ENCODE data around the gene CD55.

CD55 gene

GRCh38 chr1:207314816-207315215, 6.7 kb upstream of the CD55 start:
- Histone ChIP-seq H2AFZ (ENCODE audit: low read length) (no peak overlapping the region), H3K27me3 (ENCODE audit: insufficient read depth, low read length, poor library complexity, severe bottlenecking) (no peaks in the 10 kb centered on the region), H4K20me1 (ENCODE audit: insufficient read depth, low read length, poor library complexity, severe bottlenecking) (no peaks in the 10 kb centered on the region), H3K4me1 (ENCODE audit: insufficient read depth, low read length, poor library complexity, severe bottlenecking) (no peaks in the 10 kb centered on the region), H3F3A (ENCODE audit: low read depth) (no peaks in the 10 kb centered on the region), H3K4me2 (ENCODE audit: low read depth, low read length, poor library complexity, severe bottlenecking) (no peak overlapping the region), H3K79me2 (ENCODE audit: insufficient read depth, low read length) (no peaks in the 10 kb centered on the region), H3K9me3 (ENCODE audit: insufficient read depth, low read depth, low read length) (no peaks in the 10 kb centered on the region), H3K36me3 (ENCODE audit: insufficient read depth, low read length) (no peaks in the 10 kb centered on the region), H3K4me3 (ENCODE audit: low read length, poor library complexity, severe bottlenecking) (no peak overlapping the region), H3K9me2 (replicated peaks; ENCODE audit: low read depth, low read length) (no peaks in the 10 kb centered on the region), H3K9ac (ENCODE audit: low read depth, low read length, poor library complexity, severe bottlenecking) (no peak overlapping the region)
- TF ChIP-seq EZH2phosphoT487 (IDR thresholded peaks at IDR 0.05; ENCODE audit: borderline replicate concordance): no peak
- no peak for TF ChIP-seq CTCF (conservative IDR thresholded peaks at IDR 0.05; ENCODE audit: low read length)

- H3K4me1 ChIP-seq (ENCODE audit: insufficient read depth, low read length, poor library complexity, severe bottlenecking): no peaks in the 10 kb centered on the region
- H3K9ac ChIP-seq (ENCODE audit: low read depth, low read length, poor library complexity, severe bottlenecking): no peak overlapping the region
- TF ChIP-seq EZH2phosphoT487 (IDR thresholded peaks at IDR 0.05; ENCODE audit: borderline replicate concordance) (no peak), CTCF (conservative IDR thresholded peaks at IDR 0.05; ENCODE audit: low read length) (no peak)
Measured at GRCh38 chr1:207315435-207315834, 6.0 kb upstream of the CD55 start.

GRCh38 chr1:207316141-207316540, 5.3 kb upstream of the CD55 start:
- Histone ChIP-seq H3K36me3 (ENCODE audit: insufficient read depth, low read length) (no peaks in the 10 kb centered on the region), H3K4me1 (ENCODE audit: insufficient read depth, low read length, poor library complexity, severe bottlenecking) (no peaks in the 10 kb centered on the region), H3K4me3 (ENCODE audit: low read length, poor library complexity, severe bottlenecking) (no peak overlapping the region), H4K20me1 (ENCODE audit: insufficient read depth, low read length, poor library complexity, severe bottlenecking) (no peaks in the 10 kb centered on the region), H3K79me2 (ENCODE audit: insufficient read depth, low read length) (no peaks in the 10 kb centered on the region), H3K9me3 (ENCODE audit: insufficient read depth, low read depth, low read length) (no peaks in the 10 kb centered on the region), H3F3A (ENCODE audit: low read depth) (no peaks in the 10 kb centered on the region), H2AFZ (ENCODE audit: low read length) (no peak overlapping the region), H3K27me3 (ENCODE audit: insufficient read depth, low read length, poor library complexity, severe bottlenecking) (no peaks in the 10 kb centered on the region), H3K9me2 (replicated peaks; ENCODE audit: low read depth, low read length) (no peaks in the 10 kb centered on the region), H3K9ac (ENCODE audit: low read depth, low read length, poor library complexity, severe bottlenecking) (no peak overlapping the region), H3K4me2 (ENCODE audit: low read depth, low read length, poor library complexity, severe bottlenecking) (no peak overlapping the region)
- no peak for TF ChIP-seq EZH2phosphoT487 (IDR thresholded peaks at IDR 0.05; ENCODE audit: borderline replicate concordance)
- TF ChIP-seq CTCF (conservative IDR thresholded peaks at IDR 0.05; ENCODE audit: low read length): no peak

More at GRCh38 chr1:207315435-207315834, 6.0 kb upstream of the CD55 start:
- no peaks in the 10 kb centered on the region for H3K27me3 ChIP-seq (ENCODE audit: insufficient read depth, low read length, poor library complexity, severe bottlenecking)
- no peaks in the 10 kb centered on the region for H3K9me2 ChIP-seq (replicated peaks; ENCODE audit: low read depth, low read length)
- H3F3A ChIP-seq (ENCODE audit: low read depth): no peaks in the 10 kb centered on the region
- H3K4me2 ChIP-seq (ENCODE audit: low read depth, low read length, poor library complexity, severe bottlenecking): no peak overlapping the region
- H3K79me2 ChIP-seq (ENCODE audit: insufficient read depth, low read length): no peaks in the 10 kb centered on the region
- H3K4me3 ChIP-seq (ENCODE audit: low read length, poor library complexity, severe bottlenecking): no peak overlapping the region
- H3K9me3 ChIP-seq (ENCODE audit: insufficient read depth, low read depth, low read length): no peaks in the 10 kb centered on the region
- H2AFZ ChIP-seq (ENCODE audit: low read length): no peak overlapping the region
- H3K36me3 ChIP-seq (ENCODE audit: insufficient read depth, low read length): no peaks in the 10 kb centered on the region
- H4K20me1 ChIP-seq (ENCODE audit: insufficient read depth, low read length, poor library complexity, severe bottlenecking): no peaks in the 10 kb centered on the region

All from Loucy (cell line).